GM21390 (cell line): Measurements from ENCODE around the gene HERC3.
"Not testable (repeated sequence)": the region's sequence is repeated elsewhere in the genome, so short reads cannot be mapped to it uniquely, and the experiment has no call there.

Experiments
- ATAC-seq: cut with Tn5 transposase; IDR thresholded peaks from one replicate; pipeline ENCODE4 v1.9.1; 2021; ENCODE audit not compliant: unreplicated experiment

Gene HERC3

GRCh38 chr4:88606832-88607231 is 14.6 kb downstream of the HERC3 start:
- ATAC-seq: no peak

- ATAC-seq: no peak
Measured at GRCh38 chr4:88609387-88609786, 17.1 kb downstream of the HERC3 start.

DNA sequence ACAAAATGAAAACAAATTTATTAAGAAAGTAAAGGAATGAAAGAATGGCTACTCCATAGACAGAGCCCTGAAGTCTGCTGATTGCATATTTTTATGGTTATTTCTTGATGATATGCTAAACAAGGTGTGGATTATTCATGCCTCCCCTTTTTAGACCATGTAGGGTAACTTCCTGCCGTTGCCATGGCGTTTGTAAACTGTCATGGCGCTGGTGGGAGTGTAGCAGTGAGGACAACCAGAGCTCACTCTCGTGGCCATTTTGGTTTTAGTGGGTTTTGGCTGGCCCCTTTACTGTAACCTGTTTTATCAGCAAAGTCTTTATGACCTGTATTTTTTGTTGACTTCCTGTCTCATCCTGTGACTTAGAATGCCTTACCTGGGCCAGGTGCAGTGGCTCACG is 17.5 kb downstream of the HERC3 start:
- not testable (repeated sequence) for ATAC-seq

DNA sequence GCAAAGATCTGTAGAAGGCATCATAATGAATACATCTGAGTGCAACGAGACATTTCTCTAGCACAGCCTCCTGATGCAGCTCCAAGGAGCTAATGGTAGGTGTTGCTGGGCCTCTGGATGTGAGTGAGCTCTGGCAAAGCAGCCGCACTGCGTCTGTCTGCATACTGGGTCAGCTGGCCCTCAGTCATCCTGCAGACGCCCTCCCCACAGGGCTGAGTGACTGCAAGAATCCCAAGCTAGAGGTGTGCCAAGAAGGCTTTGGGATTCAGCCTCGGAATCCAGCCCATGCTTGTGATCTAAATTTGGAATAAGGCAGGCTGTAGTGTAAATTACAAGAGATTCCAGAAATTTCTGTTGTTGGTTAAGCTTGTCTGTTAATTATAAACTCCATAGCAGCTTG is 18.5 kb downstream of the HERC3 start:
- ATAC-seq: no peak

GRCh38 chr4:88613417-88613875 is 21.2 kb downstream of the HERC3 start:
- peak; percentile 48 for ATAC-seq

DNA sequence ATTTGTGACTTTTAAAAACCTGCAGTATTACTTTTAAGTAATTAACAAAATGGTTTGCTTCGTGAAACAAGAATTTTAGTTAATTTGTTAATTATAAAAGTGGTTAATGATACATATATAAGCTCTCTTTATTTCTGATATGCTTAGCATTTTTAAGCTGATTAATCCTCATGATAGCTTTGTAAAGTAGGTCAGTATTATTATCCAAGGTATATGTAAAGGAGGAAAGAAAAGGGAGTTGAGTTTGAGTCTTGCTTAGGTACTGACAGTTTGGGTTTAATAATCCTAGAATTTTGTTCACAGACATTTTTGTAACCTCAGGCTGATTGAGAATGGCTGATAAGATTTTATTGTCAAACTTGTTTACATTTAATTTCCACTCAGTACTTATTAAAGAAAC is 21.8 kb downstream of the HERC3 start:
- no peak for ATAC-seq

- ATAC-seq: no peak
Measured at GRCh38 chr4:88616275-88617150, 24.2 kb downstream of the HERC3 start.

GRCh38 chr4:88618782-88619485 is 26.7 kb downstream of the HERC3 start:
- ATAC-seq: no peak

DNA sequence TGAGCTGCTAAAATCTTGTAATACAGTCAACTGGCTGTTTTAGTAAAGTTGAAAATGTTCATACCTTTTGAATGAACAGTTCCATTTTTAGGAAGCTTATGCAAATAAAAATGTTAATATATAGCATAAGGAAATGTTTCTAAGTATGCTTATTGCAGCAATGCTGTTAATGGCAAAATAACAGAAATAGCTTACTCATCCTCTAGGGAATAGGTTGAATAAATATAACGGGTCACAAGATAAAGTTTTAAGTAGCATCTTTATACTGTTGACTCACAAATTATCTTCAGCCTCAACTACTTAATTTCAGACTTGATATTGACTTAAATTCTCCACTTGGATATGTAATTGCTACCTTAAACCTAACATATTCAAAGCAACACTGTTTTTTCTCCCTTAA is 27.7 kb downstream of the HERC3 start:
- ATAC-seq: no peak

- no peak for ATAC-seq
Measured at GRCh38 chr4:88621763-88622327, 29.6 kb downstream of the HERC3 start.

- ATAC-seq: no peak
Measured at GRCh38 chr4:88623097-88623496, 30.8 kb downstream of the HERC3 start.

- no peak for ATAC-seq
Measured at GRCh38 chr4:88628746-88629145, 36.5 kb downstream of the HERC3 start.

- ATAC-seq: no peak
Measured at GRCh38 chr4:88629826-88630225, 37.5 kb downstream of the HERC3 start.

GRCh38 chr4:88630756-88631155 is 38.5 kb downstream of the HERC3 start:
- ATAC-seq: no peak

DNA sequence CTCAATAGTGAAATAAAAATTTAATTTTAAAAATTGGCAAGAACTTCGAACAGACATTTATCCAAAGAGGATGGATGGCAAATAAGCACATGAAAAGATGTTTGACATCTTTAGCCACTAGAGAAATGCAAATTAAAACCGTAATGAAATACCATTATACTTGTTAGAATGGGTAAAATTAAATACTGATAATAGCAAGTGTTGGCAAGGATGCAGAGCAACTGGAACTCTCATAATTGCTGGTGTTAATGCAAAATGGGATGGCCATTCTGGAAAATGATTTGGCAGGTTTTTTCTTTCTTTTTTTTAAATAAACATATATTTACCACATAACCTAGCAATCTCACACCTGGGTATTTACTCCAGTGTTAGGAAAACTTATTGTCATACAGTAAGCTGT is 51.7 kb downstream of the HERC3 start:
- no peak for ATAC-seq

DNA sequence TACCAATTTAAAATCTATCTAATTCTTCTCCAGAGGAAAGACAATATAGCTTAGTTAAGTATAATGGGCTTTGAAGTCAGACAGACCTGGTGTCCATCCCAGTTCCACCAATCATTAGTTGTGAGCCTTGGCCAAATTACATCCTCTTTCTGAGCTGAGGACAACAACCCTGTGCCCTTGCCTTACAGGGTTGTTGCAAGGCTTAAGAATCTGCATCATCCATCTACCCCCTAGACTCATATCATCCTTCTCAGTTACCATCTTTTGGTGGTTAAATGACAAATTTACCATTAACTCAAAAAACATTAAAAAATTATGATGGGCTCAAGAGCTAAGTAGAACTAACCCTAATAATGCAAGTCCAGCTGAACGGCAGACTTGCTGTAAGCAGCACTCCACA is 53.7 kb downstream of the HERC3 start:
- ATAC-seq: no peak

DNA sequence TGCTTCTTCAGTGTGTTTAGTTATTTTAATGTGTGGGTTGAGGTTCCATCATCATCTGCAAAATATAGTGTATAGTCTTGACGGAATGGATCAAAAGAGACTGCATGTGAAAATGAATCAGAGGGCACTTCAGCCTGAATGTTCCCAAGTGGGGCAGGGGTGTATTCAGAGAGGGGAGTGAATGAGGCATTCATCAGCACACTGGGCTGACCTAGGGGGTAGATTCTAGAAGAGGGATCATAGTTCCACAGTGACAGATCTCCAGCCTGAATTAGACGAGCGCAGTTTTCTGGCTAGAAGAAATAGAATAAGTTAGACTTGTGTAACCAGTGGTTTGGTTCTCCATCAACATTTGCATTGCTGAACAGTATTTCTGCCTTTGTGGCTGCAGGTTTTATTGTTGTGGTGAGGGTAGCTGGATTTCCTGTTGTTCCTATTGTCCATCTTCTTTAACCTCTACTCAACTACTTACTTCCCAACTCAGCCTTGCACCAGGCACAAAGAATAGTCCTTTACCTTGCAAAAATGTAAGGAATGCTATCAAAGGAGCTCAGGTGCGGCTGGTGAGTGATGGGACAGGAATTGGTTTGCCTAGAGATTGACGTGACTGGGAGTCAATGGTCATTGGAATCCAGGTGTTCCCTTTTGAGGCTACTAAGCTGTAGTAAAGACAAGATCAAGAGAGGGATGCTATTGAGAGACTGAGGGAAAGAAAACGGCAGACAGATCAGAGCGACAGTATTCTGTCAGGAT is 54.4 kb downstream of the HERC3 start:
- no peak for ATAC-seq

DNA sequence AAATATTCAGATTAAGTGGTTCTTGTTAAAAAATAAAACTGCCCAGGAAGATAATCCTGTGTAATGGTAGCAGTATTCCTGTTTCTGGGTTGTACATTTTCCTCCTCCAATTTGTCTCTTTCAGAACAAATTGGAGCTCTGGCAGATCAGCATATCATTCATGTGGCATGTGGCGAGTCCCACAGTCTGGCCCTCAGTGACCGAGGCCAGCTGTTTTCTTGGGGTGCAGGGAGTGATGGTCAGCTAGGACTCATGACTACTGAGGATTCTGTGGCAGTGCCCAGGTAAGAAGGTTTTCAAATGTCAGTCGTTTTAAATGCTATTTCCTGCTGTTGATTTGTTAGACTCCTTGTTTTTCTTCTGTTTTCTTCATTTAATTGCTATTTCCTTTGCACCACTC is 57.4 kb downstream of the HERC3 start:
- ATAC-seq: no peak

DNA sequence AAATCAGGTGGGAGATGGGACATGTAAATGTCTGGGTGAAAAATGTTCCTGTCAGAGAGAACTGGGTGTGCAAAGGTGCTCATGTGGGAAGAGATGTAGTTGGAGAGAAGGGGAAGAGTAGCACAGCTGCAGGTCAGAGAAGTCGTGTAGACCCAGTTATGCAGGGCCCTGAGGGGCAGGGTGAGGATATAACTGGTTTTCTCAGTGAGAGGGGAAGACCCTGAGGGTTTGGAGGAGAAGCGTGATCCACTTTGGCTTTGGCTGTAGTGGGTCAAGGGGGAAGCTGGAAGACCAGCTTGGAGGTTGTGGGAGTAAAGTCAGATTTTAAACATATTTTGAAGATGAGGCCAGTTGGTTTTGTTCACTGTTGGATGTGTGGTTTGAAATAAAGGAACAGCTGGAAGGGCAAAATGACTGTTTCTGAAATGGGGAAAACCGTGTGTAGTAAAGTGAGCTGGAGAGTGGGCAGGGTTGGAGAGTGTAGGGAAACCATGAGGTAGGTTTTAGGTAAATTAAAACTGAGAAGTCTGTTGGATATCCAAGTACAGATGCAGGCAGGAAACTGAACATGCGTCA is 61.2 kb downstream of the HERC3 start:
- no peak for ATAC-seq

DNA sequence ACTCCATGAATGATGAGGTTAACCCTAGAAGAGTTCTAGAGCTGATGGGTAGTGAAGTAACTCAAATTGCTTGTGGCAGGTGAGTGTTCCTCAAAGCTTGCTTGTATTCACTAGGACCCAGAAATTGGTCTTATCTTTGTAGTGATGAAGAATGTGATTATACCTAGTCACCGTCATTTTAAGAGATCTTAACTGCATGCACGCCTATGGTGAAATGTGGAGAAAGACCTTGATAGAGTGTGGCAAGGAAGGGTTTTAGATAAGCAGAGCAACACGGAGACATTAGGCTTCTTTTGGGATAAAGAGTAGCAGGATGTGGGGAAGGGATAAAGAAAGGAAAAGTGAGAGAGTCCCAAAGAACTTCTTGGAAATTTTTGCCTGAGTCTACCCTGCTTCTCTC is 62.9 kb downstream of the HERC3 start:
- ATAC-seq: no peak
